Prostate gland (tissue), 2 donors: ENCODE results near the gene MORC3. TPM values are rescaled to one million over a fixed set of nuclear protein-coding genes. Genes with fewer than 3 reads are reported as not detected.
"Not testable (repeated sequence)": the region's sequence is repeated elsewhere in the genome, so short reads cannot be mapped to it uniquely, and the experiment has no call there.

Experiments
- DNase-seq: peaks from one replicate; pipeline ENCODE4 v3.0.0-alpha.2; 2019; ENCODE audit warnings: low spot score
- H3K27ac ChIP-seq, 2 donors: fragments of 200-600 bp; sonication (generic); 2 replicates each; pipeline ENCODE4 v1.5.1; 2017 to 2019
- H3K27me3 ChIP-seq: fragments of 200-600 bp; sonication (generic); replicated peaks from 2 replicates; pipeline ENCODE4 v1.5.1; 2019; ENCODE audit not compliant: insufficient read depth
- H3K36me3 ChIP-seq, 2 donors: fragments of 200-600 bp; sonication (generic); 1 replicate in 1 of 2; 2 replicates in 1 of 2; pipeline versions ENCODE4 v1.5.1 to v1.8.1; 2017 to 2019
- H3K4me1 ChIP-seq: fragments of 200-600 bp; sonication (generic); replicated peaks from 2 replicates; pipeline ENCODE4 v1.5.1; 2019
- H3K4me3 ChIP-seq, 2 donors: fragments of 200-600 bp; sonication (generic); 2 replicates each; pipeline ENCODE4 v1.5.1; 2017 to 2019
- H3K9me3 ChIP-seq: fragments of 200-600 bp; sonication (generic); 2 replicates; pipeline ENCODE4 v1.5.1; 2017
- CTCF ChIP-seq, 4 experiments: fragments of 200-600 bp in 2 of 4; fragments of 450-650 bp in 2 of 4; sonication (generic) in 2 of 4; IDR thresholded peaks; 1 replicate in 3 of 4; 2 replicates in 1 of 4; pipeline ENCODE4 v1.5.1; 2016 to 2019; ENCODE audit warnings: antibody characterized with exemption in 4 of 4, mild to moderate bottlenecking in 2 of 4, moderate library complexity in 2 of 4
- POLR2A ChIP-seq: fragments of 450-650 bp; IDR thresholded peaks from one replicate; pipeline ENCODE4 v1.6.1; 2016; ENCODE audit warnings: antibody characterized with exemption, mild to moderate bottlenecking
- POLR2AphosphoS5 ChIP-seq: sonication (generic); formaldehyde crosslinking; IDR thresholded peaks from one replicate; pipeline ENCODE4 v1.6.1; 2017; ENCODE audit warnings: antibody characterized with exemption
- WGBS: methylation state at CpG from one replicate; pipeline ENCODE4 v1.1.5; 2018; 5-methylcytosine and 5-hydroxymethylcytosine counted together
- intact Hi-C: fragments of 100-400 bp; cut with DNase I; formaldehyde crosslinking; loops from one replicate; pipeline ENCODE4 v1.14.2; 2022
- total RNA-seq, 2 donors: library from RNA; depleted of rRNA; stranded (reverse); fragments of >200 nt; gene quantifications; one replicate each; pipeline ENCODE4 v1.1.0, GENCODE V29; 2016

The MORC3 gene
- total RNA-seq, 2 donors from 2014 or later, result 34.8 to 42.0 TPM

GRCh38 chr21:36377391-36377842, 57.4 kb downstream of the MORC3 start:
- H3K9me3 ChIP-seq, result no peaks in the 10 kb centered on the region
- no peak overlapping the region for H3K4me3 ChIP-seq
- peak; percentile 14 for DNase-seq
- intact Hi-C loops, result no loop called here
- H3K4me1 ChIP-seq, result no peaks in the 10 kb centered on the region
- H3K27me3 ChIP-seq, result no peaks in the 10 kb centered on the region
- TF ChIP-seq CTCF (IDR thresholded peaks at IDR 0.05), result no peak
- TF ChIP-seq POLR2AphosphoS5, result peak; percentile 46
- TF ChIP-seq POLR2A, result no peak
- WGBS, result 57% methylated on average over 7 of the region's 7 CpGs
- no peaks in the 10 kb centered on the region for H3K36me3 ChIP-seq
- H3K27ac ChIP-seq, result peak overlapping the region; percentile 6 to 50

GRCh38 chr21:36379251-36379650, 59.3 kb downstream of the MORC3 start:
- no peaks in the 10 kb centered on the region for H3K27me3 ChIP-seq
- WGBS, result 97% methylated on average over 6 of the region's 6 CpGs
- H3K4me3 ChIP-seq, result no peak overlapping the region
- no peaks in the 10 kb centered on the region for H3K9me3 ChIP-seq
- H3K27ac ChIP-seq, result no peak overlapping the region
- no peaks in the 10 kb centered on the region for H3K4me1 ChIP-seq
- TF ChIP-seq CTCF (IDR thresholded peaks at IDR 0.05), result no peak
- no peak for TF ChIP-seq POLR2AphosphoS5
- TF ChIP-seq POLR2A, result no peak
- intact Hi-C loops, result no loop called here
- DNase-seq, result no peak
- H3K36me3 ChIP-seq, result no peaks in the 10 kb centered on the region

- H3K27me3 ChIP-seq, result no peaks in the 10 kb centered on the region
- H3K9me3 ChIP-seq, result no peaks in the 10 kb centered on the region
- intact Hi-C loops, result loop anchor here (5.0 kb wide), 1 partner anchor 60 kb away; the partner anchor contains the start of gene MORC3
- H3K27ac ChIP-seq, result no peak overlapping the region
- H3K36me3 ChIP-seq, result no peaks in the 10 kb centered on the region
- no peak for TF ChIP-seq CTCF (IDR thresholded peaks at IDR 0.05)
- TF ChIP-seq POLR2AphosphoS5, result no peak
- no peak for TF ChIP-seq POLR2A
- H3K4me1 ChIP-seq, result no peaks in the 10 kb centered on the region
- 85% methylated on average over 9 of the region's 9 CpGs for WGBS
- H3K4me3 ChIP-seq, result no peak overlapping the region
- DNase-seq, result no peak
Observed at GRCh38 chr21:36381841-36382589, 62.0 kb downstream of the MORC3 start.

GRCh38 chr21:36382722-36383121, 62.7 kb downstream of the MORC3 start:
- not testable (repeated sequence) for H3K4me3 ChIP-seq, H3K36me3 ChIP-seq, DNase-seq, H3K4me1 ChIP-seq, H3K9me3 ChIP-seq, H3K27me3 ChIP-seq, H3K27ac ChIP-seq
- 92% methylated on average over 10 of the region's 10 CpGs for WGBS
- intact Hi-C loops, result loop anchor here (5.0 kb wide), 1 partner anchor 60 kb away; the partner anchor contains the start of gene MORC3

- 32% methylated on average over 8 of the region's 8 CpGs for WGBS
- Histone ChIP-seq H3K4me3 (peak overlapping the region; percentile 58 to 64), H3K4me1 (no peaks in the 10 kb centered on the region), H3K9me3 (no peaks in the 10 kb centered on the region), H3K36me3 (no peaks in the 10 kb centered on the region), H3K27me3 (no peaks in the 10 kb centered on the region), H3K27ac (no peak overlapping the region)
- intact Hi-C loops, result loop anchor here (5.0 kb wide), 1 partner anchor 63 kb away; the partner anchor contains the start of gene MORC3
- DNase-seq, result no peak
- no peak for TF ChIP-seq POLR2AphosphoS5
- no peak for TF ChIP-seq CTCF (IDR thresholded peaks at IDR 0.05)
- TF ChIP-seq POLR2A, result no peak
Observed at GRCh38 chr21:36384885-36385232, 64.9 kb downstream of the MORC3 start.
